Measurements from ENCODE around the gene TPSB2.
"Not testable (repeated sequence)": the region's sequence is repeated elsewhere in the genome, so short reads cannot be mapped to it uniquely, and the experiment has no call there.

Gene TPSB2

GRCh38 chr16:1253701-1254364 lies 23.8 kb upstream of the TPSB2 start:
- DNase-seq (ENCODE audit: low read depth in 2 of 2); H3K4me3 ChIP-seq (replicated peaks in 1 of 2; ENCODE audit: low read depth in 2 of 2, low read length in 2 of 2): not testable (repeated sequence)

GRCh38 chr16:1249031-1249755 lies 19.2 kb upstream of the TPSB2 start:
- not testable (repeated sequence) for H3K4me3 ChIP-seq (replicated peaks in 1 of 2; ENCODE audit: low read depth in 2 of 2, low read length in 2 of 2); DNase-seq (ENCODE audit: low read depth in 2 of 2)

- H3K4me3 ChIP-seq (replicated peaks in 1 of 2; ENCODE audit: low read depth in 2 of 2, low read length in 2 of 2); DNase-seq (ENCODE audit: low read depth in 2 of 2): not testable (repeated sequence)
These were observed 18.0 kb upstream of the TPSB2 start for GRCh38 chr16:1247903-1248537.

- TF ChIP-seq CTCF (IDR thresholded peaks at IDR 0.05; ENCODE audit: low read depth, low read length), result no peak
- no peak overlapping the region for H3K4me3 ChIP-seq (replicated peaks in 1 of 2; ENCODE audit: low read depth in 2 of 2, low read length in 2 of 2)
- no peak for DNase-seq (ENCODE audit: low read depth in 2 of 2)
These were observed 15.6 kb upstream of the TPSB2 start for GRCh38 chr16:1245452-1246020.

GRCh38 chr16:1244881-1245280 lies 14.9 kb upstream of the TPSB2 start:
- TF ChIP-seq CTCF (IDR thresholded peaks at IDR 0.05; ENCODE audit: low read depth, low read length), result no peak
- H3K4me3 ChIP-seq (replicated peaks in 1 of 2; ENCODE audit: low read depth in 2 of 2, low read length in 2 of 2), result no peak overlapping the region
- DNase-seq (ENCODE audit: low read depth in 2 of 2), result no peak

- H3K4me3 ChIP-seq (replicated peaks in 1 of 2; ENCODE audit: low read depth in 2 of 2, low read length in 2 of 2); DNase-seq (ENCODE audit: low read depth in 2 of 2): not testable (repeated sequence)
These were observed 14.2 kb upstream of the TPSB2 start for GRCh38 chr16:1243907-1244850.

- not testable (repeated sequence) for H3K4me3 ChIP-seq (replicated peaks in 1 of 2; ENCODE audit: low read depth in 2 of 2, low read length in 2 of 2); DNase-seq (ENCODE audit: low read depth in 2 of 2)
These were observed 13.4 kb upstream of the TPSB2 start for GRCh38 chr16:1243363-1243762.

GRCh38 chr16:1241081-1241480 lies 11.1 kb upstream of the TPSB2 start:
- DNase-seq (ENCODE audit: low read depth in 2 of 2); H3K4me3 ChIP-seq (replicated peaks in 1 of 2; ENCODE audit: low read depth in 2 of 2, low read length in 2 of 2): not testable (repeated sequence)

GRCh38 chr16:1240436-1240835 lies 10.5 kb upstream of the TPSB2 start, which contains the start of gene TPSAB1:
TPSAB1 (plus strand) TSS chr16:1240705; CDS start chr16:1240939, 234 bp downstream.
- not testable (repeated sequence) for H3K4me3 ChIP-seq (replicated peaks in 1 of 2; ENCODE audit: low read depth in 2 of 2, low read length in 2 of 2); DNase-seq (ENCODE audit: low read depth in 2 of 2)

- not testable (repeated sequence) for H3K4me3 ChIP-seq (replicated peaks in 1 of 2; ENCODE audit: low read depth in 2 of 2, low read length in 2 of 2); DNase-seq (ENCODE audit: low read depth in 2 of 2)
These were observed 9.6 kb upstream of the TPSB2 start for GRCh38 chr16:1239575-1239974.

- not testable (repeated sequence) for H3K4me3 ChIP-seq (replicated peaks in 1 of 2; ENCODE audit: low read depth in 2 of 2, low read length in 2 of 2); DNase-seq (ENCODE audit: low read depth in 2 of 2)
These were observed 8.9 kb upstream of the TPSB2 start for GRCh38 chr16:1238909-1239308.

All from cardiac fibroblast (primary cell).